ENCODE measurements around the gene RNF225.

GRCh38 chr19:58372311-58373133 lies 22.9 kb upstream of the RNF225 start:
- TF ChIP-seq CTCF (IDR thresholded peaks at IDR 0.05), result no peak
- no peak for TF ChIP-seq EZH2 (IDR thresholded peaks at IDR 0.05; ENCODE audit: borderline replicate concordance, insufficient read depth, low read depth, low read length, poor library complexity, severe bottlenecking)

All from B cell (primary cell).